Measurements from ENCODE around the gene BCKDK.

The BCKDK gene

GRCh38 chr16:31076319-31076718 lies 31.9 kb upstream of the BCKDK start:
- no peak for TF ChIP-seq CTCF (IDR thresholded peaks at IDR 0.05; ENCODE audit: borderline replicate concordance, insufficient read depth, low read depth, low read length)
- no peak overlapping the region for H3K4me3 ChIP-seq (ENCODE audit: low read depth, low read length)

DNA sequence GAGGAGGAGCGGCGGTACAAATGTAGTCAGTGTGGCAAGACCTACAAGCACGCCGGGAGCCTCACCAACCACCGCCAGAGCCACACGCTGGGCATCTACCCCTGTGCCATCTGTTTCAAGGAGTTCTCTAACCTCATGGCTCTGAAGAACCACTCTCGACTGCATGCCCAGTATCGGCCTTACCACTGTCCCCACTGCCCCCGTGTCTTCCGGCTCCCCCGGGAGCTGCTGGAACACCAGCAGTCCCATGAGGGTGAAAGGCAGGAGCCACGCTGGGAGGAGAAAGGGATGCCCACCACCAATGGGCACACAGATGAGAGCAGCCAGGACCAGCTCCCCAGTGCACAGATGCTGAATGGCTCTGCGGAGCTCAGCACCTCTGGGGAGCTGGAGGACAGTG lies 31.2 kb upstream of the BCKDK start:
- TF ChIP-seq CTCF (IDR thresholded peaks at IDR 0.05; ENCODE audit: borderline replicate concordance, insufficient read depth, low read depth, low read length): no peak

DNA sequence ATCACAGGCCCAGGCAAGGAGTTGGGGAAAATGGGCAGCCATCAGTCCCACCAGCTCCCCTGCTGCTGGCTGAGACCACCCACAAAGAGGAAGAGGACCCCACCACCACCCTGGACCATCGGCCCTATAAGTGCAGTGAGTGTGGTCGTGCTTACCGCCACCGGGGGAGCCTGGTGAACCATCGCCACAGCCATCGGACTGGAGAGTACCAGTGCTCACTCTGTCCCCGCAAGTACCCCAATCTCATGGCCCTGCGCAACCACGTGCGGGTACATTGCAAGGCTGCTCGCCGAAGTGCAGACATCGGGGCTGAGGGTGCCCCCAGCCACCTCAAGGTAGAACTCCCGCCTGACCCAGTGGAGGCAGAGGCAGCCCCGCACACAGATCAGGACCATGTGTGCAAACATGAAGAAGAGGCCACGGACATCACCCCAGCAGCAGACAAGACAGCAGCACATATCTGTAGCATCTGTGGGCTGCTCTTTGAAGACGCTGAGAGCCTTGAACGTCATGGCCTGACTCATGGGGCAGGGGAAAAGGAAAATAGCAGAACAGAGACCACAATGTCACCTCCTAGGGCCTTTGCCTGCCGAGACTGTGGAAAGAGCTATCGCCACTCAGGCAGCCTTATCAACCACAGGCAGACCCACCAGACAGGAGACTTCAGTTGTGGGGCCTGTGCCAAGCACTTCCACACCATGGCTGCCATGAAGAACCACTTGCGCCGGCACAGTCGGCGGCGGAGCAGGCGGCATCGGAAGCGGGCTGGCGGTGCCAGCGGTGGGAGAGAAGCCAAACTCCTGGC lies 30.4 kb upstream of the BCKDK start:
- H3K4me3 ChIP-seq (ENCODE audit: low read depth, low read length): no peak overlapping the region
- TF ChIP-seq CTCF (IDR thresholded peaks at IDR 0.05; ENCODE audit: borderline replicate concordance, insufficient read depth, low read depth, low read length): no peak

More for the DNA sequence above, 31.2 kb upstream of the BCKDK start:
- no peak overlapping the region for H3K4me3 ChIP-seq (ENCODE audit: low read depth, low read length)

DNA sequence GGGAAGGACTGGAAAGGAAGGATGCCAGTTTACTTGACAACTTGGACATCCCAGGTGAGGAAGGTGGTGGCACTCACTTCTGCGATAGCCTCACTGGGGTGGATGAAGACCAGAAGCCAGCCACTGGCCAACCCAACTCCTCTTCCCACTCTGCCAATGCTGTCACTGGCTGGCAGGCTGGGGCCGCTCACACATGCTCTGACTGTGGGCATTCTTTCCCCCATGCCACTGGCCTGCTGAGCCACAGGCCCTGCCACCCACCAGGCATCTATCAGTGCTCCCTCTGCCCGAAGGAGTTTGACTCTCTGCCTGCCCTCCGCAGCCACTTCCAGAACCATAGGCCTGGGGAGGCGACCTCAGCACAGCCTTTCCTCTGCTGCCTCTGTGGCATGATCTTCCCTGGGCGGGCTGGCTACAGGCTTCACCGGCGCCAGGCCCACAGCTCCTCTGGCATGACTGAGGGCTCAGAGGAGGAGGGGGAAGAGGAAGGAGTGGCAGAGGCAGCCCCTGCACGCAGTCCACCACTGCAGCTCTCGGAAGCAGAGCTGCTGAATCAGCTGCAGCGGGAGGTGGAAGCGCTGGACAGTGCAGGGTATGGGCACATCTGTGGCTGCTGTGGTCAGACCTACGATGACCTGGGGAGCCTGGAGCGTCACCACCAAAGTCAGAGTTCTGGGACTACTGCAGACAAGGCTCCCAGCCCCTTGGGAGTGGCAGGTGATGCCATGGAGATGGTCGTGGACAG lies 29.4 kb upstream of the BCKDK start:
- no peak for TF ChIP-seq CTCF (IDR thresholded peaks at IDR 0.05; ENCODE audit: borderline replicate concordance, insufficient read depth, low read depth, low read length)
- H3K4me3 ChIP-seq (ENCODE audit: low read depth, low read length): no peak overlapping the region

DNA sequence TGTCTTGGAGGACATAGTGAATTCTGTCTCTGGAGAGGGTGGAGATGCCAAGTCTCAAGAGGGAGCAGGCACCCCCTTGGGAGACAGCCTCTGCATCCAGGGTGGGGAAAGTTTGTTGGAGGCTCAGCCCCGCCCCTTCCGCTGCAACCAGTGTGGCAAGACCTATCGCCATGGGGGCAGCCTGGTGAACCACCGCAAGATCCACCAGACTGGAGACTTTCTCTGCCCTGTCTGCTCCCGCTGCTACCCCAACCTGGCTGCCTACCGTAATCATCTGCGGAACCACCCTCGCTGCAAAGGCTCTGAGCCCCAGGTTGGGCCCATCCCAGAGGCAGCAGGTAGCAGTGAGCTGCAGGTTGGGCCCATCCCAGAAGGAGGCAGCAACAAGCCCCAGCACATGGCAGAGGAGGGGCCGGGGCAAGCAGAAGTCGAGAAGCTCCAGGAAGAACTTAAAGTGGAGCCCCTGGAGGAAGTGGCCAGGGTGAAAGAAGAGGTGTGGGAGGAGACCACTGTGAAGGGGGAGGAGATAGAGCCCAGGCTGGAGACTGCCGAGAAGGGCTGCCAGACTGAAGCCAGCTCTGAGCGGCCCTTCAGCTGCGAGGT lies 28.7 kb upstream of the BCKDK start:
- H3K4me3 ChIP-seq (ENCODE audit: low read depth, low read length): no peak overlapping the region
- TF ChIP-seq CTCF (IDR thresholded peaks at IDR 0.05; ENCODE audit: borderline replicate concordance, insufficient read depth, low read depth, low read length): no peak

DNA sequence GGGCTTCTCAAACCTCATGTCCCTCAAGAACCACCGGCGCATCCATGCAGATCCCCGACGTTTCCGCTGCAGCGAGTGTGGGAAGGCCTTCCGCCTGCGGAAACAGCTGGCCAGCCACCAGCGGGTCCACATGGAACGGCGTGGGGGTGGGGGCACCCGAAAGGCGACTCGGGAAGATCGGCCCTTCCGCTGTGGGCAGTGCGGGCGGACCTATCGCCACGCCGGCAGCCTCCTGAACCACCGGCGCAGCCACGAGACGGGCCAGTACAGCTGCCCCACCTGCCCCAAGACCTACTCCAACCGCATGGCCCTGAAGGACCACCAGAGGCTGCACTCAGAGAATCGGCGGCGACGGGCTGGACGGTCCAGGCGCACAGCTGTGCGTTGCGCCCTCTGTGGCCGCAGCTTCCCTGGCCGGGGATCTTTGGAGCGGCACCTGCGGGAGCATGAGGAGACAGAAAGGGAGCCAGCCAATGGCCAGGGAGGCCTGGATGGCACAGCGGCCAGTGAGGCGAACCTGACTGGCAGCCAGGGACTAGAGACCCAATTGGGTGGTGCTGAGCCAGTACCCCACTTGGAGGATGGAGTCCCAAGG lies 28.1 kb upstream of the BCKDK start:
- H3K4me3 ChIP-seq (ENCODE audit: low read depth, low read length): no peak overlapping the region
- TF ChIP-seq CTCF (IDR thresholded peaks at IDR 0.05; ENCODE audit: borderline replicate concordance, insufficient read depth, low read depth, low read length): no peak

Measured in GM12875 (cell line).